ENCODE results near the gene OR2L5.

Gene OR2L5

DNA sequence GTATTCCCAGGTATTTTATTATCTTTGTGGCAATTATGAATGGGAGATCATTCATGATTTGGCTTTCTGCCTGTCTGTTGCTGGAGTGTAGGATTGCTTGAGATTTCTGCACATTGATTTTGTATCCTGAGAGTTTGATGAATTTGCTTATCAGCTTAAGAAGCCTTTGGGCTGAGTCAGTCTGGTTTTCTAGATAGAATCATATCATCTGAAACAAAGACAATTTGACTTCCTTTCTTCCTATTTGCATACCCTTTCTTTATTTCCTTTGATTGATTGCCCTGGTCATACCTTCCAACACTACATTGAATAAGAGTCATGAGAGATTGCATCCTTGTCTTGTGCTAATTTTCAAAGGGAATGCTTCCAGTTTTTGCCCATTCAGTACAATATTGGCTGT lies 41.2 kb downstream of the OR2L5 start:
- TF ChIP-seq, protein P1, sequence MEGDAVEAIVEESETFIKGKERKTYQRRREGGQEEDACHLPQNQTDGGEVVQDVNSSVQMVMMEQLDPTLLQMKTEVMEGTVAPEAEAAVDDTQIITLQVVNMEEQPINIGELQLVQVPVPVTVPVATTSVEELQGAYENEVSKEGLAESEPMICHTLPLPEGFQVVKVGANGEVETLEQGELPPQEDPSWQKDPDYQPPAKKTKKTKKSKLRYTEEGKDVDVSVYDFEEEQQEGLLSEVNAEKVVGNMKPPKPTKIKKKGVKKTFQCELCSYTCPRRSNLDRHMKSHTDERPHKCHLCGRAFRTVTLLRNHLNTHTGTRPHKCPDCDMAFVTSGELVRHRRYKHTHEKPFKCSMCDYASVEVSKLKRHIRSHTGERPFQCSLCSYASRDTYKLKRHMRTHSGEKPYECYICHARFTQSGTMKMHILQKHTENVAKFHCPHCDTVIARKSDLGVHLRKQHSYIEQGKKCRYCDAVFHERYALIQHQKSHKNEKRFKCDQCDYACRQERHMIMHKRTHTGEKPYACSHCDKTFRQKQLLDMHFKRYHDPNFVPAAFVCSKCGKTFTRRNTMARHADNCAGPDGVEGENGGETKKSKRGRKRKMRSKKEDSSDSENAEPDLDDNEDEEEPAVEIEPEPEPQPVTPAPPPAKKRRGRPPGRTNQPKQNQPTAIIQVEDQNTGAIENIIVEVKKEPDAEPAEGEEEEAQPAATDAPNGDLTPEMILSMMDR (IDR thresholded peaks at IDR 0.05; ENCODE audit: insufficient read depth, missing control alignments): no peak
- DNase-seq (ENCODE audit: insufficient read length, low spot score) (no peak), FAIRE-seq (no peak)

DNA sequence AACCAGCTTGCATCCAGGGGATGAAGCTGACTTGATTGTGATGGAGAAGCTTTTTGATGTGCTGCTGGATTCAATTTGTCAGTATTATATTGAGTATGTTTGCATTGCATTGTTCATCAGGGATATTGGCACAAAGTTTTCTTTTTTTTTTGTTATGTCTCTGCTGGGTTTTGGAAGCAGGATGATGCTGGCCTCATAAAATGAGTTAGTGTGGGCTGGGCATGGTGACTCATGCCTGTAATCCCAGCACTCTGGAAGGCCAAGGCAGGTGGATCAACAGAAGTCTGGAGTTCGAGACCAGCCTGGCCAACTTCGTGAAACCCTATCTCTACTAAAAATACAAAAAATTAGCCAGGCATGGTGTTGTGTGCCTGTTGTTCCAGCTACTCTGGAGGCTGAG lies 41.8 kb downstream of the OR2L5 start:
- TF ChIP-seq, protein P1 (IDR thresholded peaks at IDR 0.05; ENCODE audit: insufficient read depth, missing control alignments): no peak
- FAIRE-seq (no peak), DNase-seq (ENCODE audit: insufficient read length, low spot score) (no peak)

DNA sequence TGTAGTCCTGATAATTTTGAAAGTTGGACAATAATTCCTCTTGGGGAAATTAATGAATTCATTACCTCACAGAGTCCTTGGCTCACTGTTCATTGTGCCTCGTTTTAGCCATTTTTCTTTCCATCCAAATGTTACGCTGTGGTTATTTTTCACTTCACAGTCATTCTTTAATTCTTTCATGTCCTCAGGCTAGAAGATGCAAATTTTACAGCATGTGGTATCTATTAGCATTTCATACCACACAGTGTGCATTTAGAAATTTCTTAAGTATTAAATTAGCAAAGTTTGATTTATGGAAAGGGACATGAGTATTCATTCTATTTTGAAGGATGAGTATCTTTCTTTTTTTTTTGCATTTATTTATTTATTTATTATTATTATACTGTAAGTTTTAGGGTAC lies 51.6 kb downstream of the OR2L5 start:
- no peak for FAIRE-seq
- DNase-seq (ENCODE audit: insufficient read length, low spot score): no peak
- TF ChIP-seq, protein P1 (IDR thresholded peaks at IDR 0.05; ENCODE audit: insufficient read depth, missing control alignments): no peak

DNA sequence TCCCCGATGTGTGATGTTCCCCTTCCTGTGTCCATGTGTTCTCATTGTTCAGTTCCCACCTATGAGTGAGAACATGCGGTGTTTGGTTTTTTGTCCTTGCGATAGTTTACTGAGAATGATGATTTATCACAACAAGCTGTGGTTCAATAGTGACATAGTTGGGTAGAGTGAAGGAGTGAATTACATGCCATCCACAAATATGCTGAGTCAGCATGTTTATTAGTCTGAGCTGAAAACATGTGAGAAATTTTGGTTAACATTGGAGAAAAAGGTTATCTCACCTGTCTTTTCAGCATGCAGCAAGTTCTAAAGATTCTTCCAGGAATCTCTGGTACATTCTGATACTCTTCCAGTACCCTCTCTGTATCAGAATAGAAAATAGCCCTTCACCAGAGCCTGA lies 52.1 kb downstream of the OR2L5 start:
- FAIRE-seq: no peak
- no peak for DNase-seq (ENCODE audit: insufficient read length, low spot score)
- TF ChIP-seq, protein P1 (IDR thresholded peaks at IDR 0.05; ENCODE audit: insufficient read depth, missing control alignments): no peak
